PC-9 (cell line): ENCODE results near the gene TVP23A. TPM values are rescaled to one million over a fixed set of nuclear protein-coding genes. Genes with fewer than 3 reads are reported as not detected.

Source experiments
- BruUV-seq: library from RNA; stranded (reverse); fragments of 400-500 nt; replicated peaks from 2 replicates; lab custom pipeline; 2021; lab: Mats Ljungman, UMichigan
- CTCF ChIA-PET: fragments of 300-600 bp; sonication (Branson Sonifier 250); formaldehyde crosslinking; loops from one replicate; lab custom pipeline; 2022; ENCODE audit warnings: antibody characterized with exemption; lab: Charles Lee
- POLR2A ChIA-PET: fragments of 300-600 bp; sonication (Branson Sonifier 250); formaldehyde crosslinking; loops from one replicate; lab custom pipeline; 2022; ENCODE audit warnings: antibody characterized with exemption; ENCODE audit not compliant: unreplicated experiment; lab: Charles Lee
- DNase-seq, 2 experiments: peaks; one replicate each; pipeline versions ENCODE4 v3.0.0 to v3.0.0-alpha.2; 2015 to 2022; ENCODE audit warnings: mixed read lengths in 1 of 2
- H2AFZ ChIP-seq: fragments of 200-600 bp; sonication (generic); 2 replicates; pipeline ENCODE4 v1.8.1; 2017; ENCODE audit warnings: antibody characterized with exemption
- H3F3A ChIP-seq: fragments of 200-600 bp; sonication (generic); 2 replicates; pipeline ENCODE4 v1.8.1; 2017; ENCODE audit warnings: antibody characterized with exemption, mild to moderate bottlenecking, low read depth; ENCODE audit not compliant: insufficient read depth
- H3K27ac ChIP-seq: fragments of 200-600 bp; sonication (generic); 2 replicates; pipeline ENCODE4 v1.6.1; 2016; ENCODE audit warnings: mixed run types
- H3K27me3 ChIP-seq: fragments of 200-600 bp; sonication (generic); 2 replicates; pipeline ENCODE4 v1.6.1; 2016; ENCODE audit warnings: low read depth, mixed run types; ENCODE audit not compliant: insufficient read depth
- H3K36me3 ChIP-seq: fragments of 200-600 bp; sonication (generic); 2 replicates; pipeline ENCODE4 v1.6.1; 2016; ENCODE audit warnings: low read depth, mixed run types
- H3K4me1 ChIP-seq: fragments of 200-600 bp; sonication (generic); replicated peaks from 2 replicates; pipeline ENCODE4 v1.6.1; 2016; ENCODE audit warnings: mixed run types; ENCODE audit not compliant: insufficient read depth
- H3K4me2 ChIP-seq: fragments of 200-600 bp; sonication (generic); 2 replicates; pipeline ENCODE4 v1.6.1; 2017; ENCODE audit warnings: mixed run types
- H3K4me3 ChIP-seq: fragments of 200-600 bp; sonication (generic); 2 replicates; pipeline ENCODE4 v1.6.1; 2016; ENCODE audit warnings: mixed run types
- H3K79me2 ChIP-seq: fragments of 200-600 bp; sonication (generic); 2 replicates; pipeline ENCODE4 v1.6.1; 2017; ENCODE audit warnings: low read depth, mixed run types
- H3K9me2 ChIP-seq: fragments of 200-600 bp; sonication (generic); 2 replicates; pipeline ENCODE4 v1.8.1; 2017; ENCODE audit warnings: mild to moderate bottlenecking; ENCODE audit not compliant: insufficient read depth
- H3K9me3 ChIP-seq: fragments of 200-600 bp; sonication (generic); 2 replicates; pipeline ENCODE4 v1.8.1; 2016; ENCODE audit warnings: low read depth; ENCODE audit not compliant: insufficient read depth
- H4K20me1 ChIP-seq: fragments of 200-600 bp; sonication (generic); 2 replicates; pipeline ENCODE4 v1.8.1; 2017; ENCODE audit not compliant: insufficient read depth
- EZH2 ChIP-seq: fragments of 200-600 bp; sonication (generic); IDR thresholded peaks from 2 replicates; pipeline ENCODE4 v1.8.0; 2017; ENCODE audit warnings: antibody characterized with exemption, low read depth
- intact Hi-C: fragments of 100-400 bp; cut with micrococcal nuclease; formaldehyde crosslinking; loops from one replicate; pipeline ENCODE4 v1.10.0; 2022; ENCODE audit not compliant: unreplicated experiment
- total RNA-seq: library from RNA; stranded (reverse); gene quantifications from 2 replicates; pipeline ENCODE4 v1.2.3, GENCODE V29; 2021
- TF ChIP-seq, protein P1 (sequence below): fragments of 200-600 bp; sonication (generic); conservative IDR thresholded peaks from 2 replicates; pipeline ENCODE4 v1.6.1; 2017; ENCODE audit warnings: mixed run types, antibody characterized with exemption, mild to moderate bottlenecking, moderate library complexity

TVP23A gene
- total RNA-seq, 1 experiment from 2014 or later, result not detected

DNA sequence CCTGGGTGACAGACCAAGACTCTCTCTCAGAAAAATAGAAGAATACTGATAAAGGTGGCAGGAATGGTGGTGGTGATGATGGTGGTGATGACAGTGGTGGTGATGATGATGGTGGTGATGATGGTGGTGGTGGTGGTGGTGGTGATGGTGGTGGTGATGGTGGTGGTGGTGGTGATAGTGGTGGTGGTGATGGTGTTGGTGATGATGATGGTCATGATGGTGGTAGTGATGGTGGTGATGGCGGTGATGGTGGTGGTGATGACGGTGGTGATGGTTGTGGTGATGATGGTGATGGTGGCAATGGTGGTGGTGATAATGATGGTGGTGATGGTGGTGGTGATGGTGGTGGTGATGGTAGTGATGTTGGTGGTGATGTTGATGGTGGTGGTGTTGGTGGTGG lies 40.4 kb upstream of the TVP23A start:
- Histone ChIP-seq H3K79me2 (no peaks in the 10 kb centered on the region), H3K9me2 (no peaks in the 10 kb centered on the region), H2AFZ (no peak overlapping the region), H3K27ac (no peak overlapping the region), H3K27me3 (no peaks in the 10 kb centered on the region), H4K20me1 (no peaks in the 10 kb centered on the region), H3K4me1 (peaks cover 10% of the 10 kb centered on the region), H3K4me2 (no peak overlapping the region), H3K36me3 (no peaks in the 10 kb centered on the region), H3F3A (peaks cover 3% of the 10 kb centered on the region; the same call in 1 of the 2 replicates), H3K9me3 (no peaks in the 10 kb centered on the region), H3K4me3 (no peak overlapping the region)
- CTCF ChIA-PET, result no interaction called here
- POLR2A ChIA-PET, result no interaction called here
- BruUV-seq, result no TSS peak
- intact Hi-C loops, result no loop called here
- DNase-seq, result no peak
- TF ChIP-seq, protein P1, sequence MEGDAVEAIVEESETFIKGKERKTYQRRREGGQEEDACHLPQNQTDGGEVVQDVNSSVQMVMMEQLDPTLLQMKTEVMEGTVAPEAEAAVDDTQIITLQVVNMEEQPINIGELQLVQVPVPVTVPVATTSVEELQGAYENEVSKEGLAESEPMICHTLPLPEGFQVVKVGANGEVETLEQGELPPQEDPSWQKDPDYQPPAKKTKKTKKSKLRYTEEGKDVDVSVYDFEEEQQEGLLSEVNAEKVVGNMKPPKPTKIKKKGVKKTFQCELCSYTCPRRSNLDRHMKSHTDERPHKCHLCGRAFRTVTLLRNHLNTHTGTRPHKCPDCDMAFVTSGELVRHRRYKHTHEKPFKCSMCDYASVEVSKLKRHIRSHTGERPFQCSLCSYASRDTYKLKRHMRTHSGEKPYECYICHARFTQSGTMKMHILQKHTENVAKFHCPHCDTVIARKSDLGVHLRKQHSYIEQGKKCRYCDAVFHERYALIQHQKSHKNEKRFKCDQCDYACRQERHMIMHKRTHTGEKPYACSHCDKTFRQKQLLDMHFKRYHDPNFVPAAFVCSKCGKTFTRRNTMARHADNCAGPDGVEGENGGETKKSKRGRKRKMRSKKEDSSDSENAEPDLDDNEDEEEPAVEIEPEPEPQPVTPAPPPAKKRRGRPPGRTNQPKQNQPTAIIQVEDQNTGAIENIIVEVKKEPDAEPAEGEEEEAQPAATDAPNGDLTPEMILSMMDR, result no peak
- no peak for TF ChIP-seq EZH2

DNA sequence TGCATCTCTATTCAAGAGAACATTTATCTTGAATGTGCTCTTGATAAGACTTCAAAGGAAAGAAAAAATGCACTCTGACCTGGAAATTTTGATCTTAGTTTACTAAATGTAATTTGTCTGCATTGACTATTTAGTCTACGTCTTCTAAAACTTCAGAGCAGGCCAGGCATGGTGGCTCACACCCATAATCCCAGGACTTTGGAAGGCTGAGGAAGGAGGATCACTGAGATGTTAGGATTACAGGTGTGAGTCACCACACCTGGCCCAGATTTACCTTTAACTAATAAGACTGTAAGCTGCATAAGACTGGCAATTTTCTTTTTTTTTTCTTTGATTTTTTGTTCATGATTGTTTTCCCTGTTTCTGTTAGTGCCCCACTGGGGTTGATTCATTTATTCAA lies 39.6 kb upstream of the TVP23A start:
- Histone ChIP-seq H3K36me3 (no peaks in the 10 kb centered on the region), H3K9me3 (peaks cover 4% of the 10 kb centered on the region; the same call in 1 of the 2 replicates), H2AFZ (no peak overlapping the region), H3K27ac (no peak overlapping the region), H3K4me1 (peaks cover 10% of the 10 kb centered on the region), H3K79me2 (no peaks in the 10 kb centered on the region), H4K20me1 (no peaks in the 10 kb centered on the region), H3K4me3 (no peak overlapping the region), H3K9me2 (no peaks in the 10 kb centered on the region), H3F3A (peaks cover 3% of the 10 kb centered on the region; the same call in 1 of the 2 replicates), H3K27me3 (no peaks in the 10 kb centered on the region), H3K4me2 (no peak overlapping the region)
- intact Hi-C loops, result no loop called here
- ChIA-PET CTCF (no interaction called here), POLR2A (no interaction called here)
- TF ChIP-seq EZH2, result no peak
- no TSS peak for BruUV-seq
- DNase-seq, result no peak

DNA sequence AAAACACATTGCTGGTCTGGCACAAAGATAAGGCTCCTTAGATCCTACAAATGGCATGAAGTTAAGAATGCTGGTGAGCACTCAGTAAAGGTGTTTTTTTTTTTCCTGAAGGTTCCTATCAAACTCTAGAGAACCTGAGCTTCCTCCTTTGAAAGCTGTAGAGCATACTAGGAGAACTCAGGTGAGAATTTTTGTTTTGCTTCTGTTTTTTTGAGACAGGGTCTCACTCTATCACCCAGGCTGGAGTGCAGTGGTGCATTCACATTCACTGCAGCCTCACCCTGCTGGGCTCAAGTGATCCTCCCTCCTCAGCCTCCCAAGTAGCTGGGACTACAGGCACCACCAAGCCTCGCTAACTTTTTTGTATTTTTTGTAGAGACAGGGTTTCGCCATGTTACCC lies 37.4 kb upstream of the TVP23A start:
- no peaks in the 10 kb centered on the region for H3K9me2 ChIP-seq
- intact Hi-C loops, result no loop called here
- no peak overlapping the region for H3K4me2 ChIP-seq
- H2AFZ ChIP-seq, result no peak overlapping the region
- H3K4me1 ChIP-seq, result peaks cover 13% of the 10 kb centered on the region
- H4K20me1 ChIP-seq, result no peaks in the 10 kb centered on the region
- ChIA-PET POLR2A (no interaction called here), CTCF (no interaction called here)
- H3K27ac ChIP-seq, result no peak overlapping the region
- H3F3A ChIP-seq, result no peaks in the 10 kb centered on the region
- no peaks in the 10 kb centered on the region for H3K27me3 ChIP-seq
- no TSS peak for BruUV-seq
- no peak for DNase-seq
- peaks cover 4% of the 10 kb centered on the region; the same call in 1 of the 2 replicates for H3K9me3 ChIP-seq
- H3K79me2 ChIP-seq, result no peaks in the 10 kb centered on the region
- H3K36me3 ChIP-seq, result no peaks in the 10 kb centered on the region
- TF ChIP-seq, protein P1, result no peak
- no peak for TF ChIP-seq EZH2
- H3K4me3 ChIP-seq, result no peak overlapping the region

DNA sequence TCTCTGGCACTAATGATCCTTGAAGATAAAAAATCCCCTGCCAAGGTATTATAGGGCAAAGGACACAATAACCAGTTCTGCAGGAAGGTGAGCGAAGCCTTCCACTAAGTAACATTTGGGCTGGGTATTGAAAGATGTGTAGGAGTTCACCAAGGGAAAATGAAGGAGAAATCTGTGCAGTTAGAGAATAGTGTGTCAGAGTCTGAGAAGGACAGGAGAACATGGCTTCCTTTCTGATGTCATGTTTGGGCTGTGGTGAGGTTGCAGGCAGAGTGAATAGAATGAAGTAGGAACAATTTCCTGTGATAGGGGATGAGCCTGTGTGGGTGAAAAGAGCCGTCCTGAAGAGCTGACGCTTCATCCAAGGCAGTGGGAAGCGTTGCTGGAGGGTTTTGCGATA lies 34.4 kb upstream of the TVP23A start:
- Histone ChIP-seq H3K79me2 (no peaks in the 10 kb centered on the region), H3K36me3 (no peaks in the 10 kb centered on the region), H2AFZ (no peak overlapping the region), H4K20me1 (no peaks in the 10 kb centered on the region), H3K27me3 (no peaks in the 10 kb centered on the region), H3F3A (no peaks in the 10 kb centered on the region), H3K4me2 (peak overlapping the region; percentile 48), H3K9me3 (peaks cover 4% of the 10 kb centered on the region; the same call in 1 of the 2 replicates), H3K9me2 (no peaks in the 10 kb centered on the region), H3K4me3 (no peak overlapping the region), H3K27ac (no peak overlapping the region), H3K4me1 (peaks cover 13% of the 10 kb centered on the region)
- no TSS peak for BruUV-seq
- no peak for DNase-seq
- ChIA-PET POLR2A (no interaction called here), CTCF (no interaction called here)
- intact Hi-C loops, result no loop called here
- no peak for TF ChIP-seq EZH2
- TF ChIP-seq, protein P1, result no peak
